DOHH2 (cell line): Measurements from ENCODE around the gene PEPD.

Experiments used
- H3F3A ChIP-seq: fragments of 200-600 bp; sonication (generic), shearing (Covaris generic); 2 replicates; pipeline ENCODE4 v1.6.0; 2016; ENCODE audit warnings: antibody characterized with exemption, mild to moderate bottlenecking; ENCODE audit not compliant: control insufficient read depth, insufficient read depth
- H3K27ac ChIP-seq: fragments of 200-600 bp; sonication (generic); 2 replicates; pipeline ENCODE4 v1.5.1; 2014; ENCODE audit warnings: low read depth, mild to moderate bottlenecking, low read length, moderate library complexity
- H3K27me3 ChIP-seq: fragments of 200-600 bp; sonication (generic); 2 replicates; pipeline ENCODE4 v1.6.1; 2014; ENCODE audit warnings: mild to moderate bottlenecking, low read length, mixed read lengths; ENCODE audit not compliant: control insufficient read depth
- H3K36me3 ChIP-seq: fragments of 200-600 bp; sonication (generic); 2 replicates; pipeline ENCODE4 v1.6.1; 2014; ENCODE audit warnings: mild to moderate bottlenecking, low read length, moderate library complexity, mixed read lengths; ENCODE audit not compliant: control insufficient read depth
- H3K4me1 ChIP-seq: fragments of 200-600 bp; sonication (generic); 2 replicates; pipeline ENCODE4 v1.6.1; 2014; ENCODE audit warnings: mild to moderate bottlenecking, low read length, mixed read lengths; ENCODE audit not compliant: control insufficient read depth
- H3K4me2 ChIP-seq: fragments of 200-600 bp; sonication (generic); 2 replicates; pipeline ENCODE4 v1.6.0; 2014; ENCODE audit warnings: mild to moderate bottlenecking, low read length, moderate library complexity
- H3K4me3 ChIP-seq: fragments of 200-600 bp; sonication (generic); 2 replicates; pipeline ENCODE4 v1.5.1; 2014; ENCODE audit warnings: mild to moderate bottlenecking, low read length, mixed read lengths
- H3K79me2 ChIP-seq: fragments of 200-600 bp; sonication (generic); 2 replicates; pipeline ENCODE4 v1.6.1; 2014; ENCODE audit warnings: mild to moderate bottlenecking, low read length, mixed read lengths; ENCODE audit not compliant: control insufficient read depth
- H3K9me2 ChIP-seq: fragments of 200-600 bp; sonication (generic); replicated peaks from 2 replicates; pipeline ENCODE4 v1.6.1; 2014; ENCODE audit warnings: mild to moderate bottlenecking, low read length, mixed read lengths; ENCODE audit not compliant: control insufficient read depth
- H3K9me3 ChIP-seq: fragments of 200-600 bp; sonication (generic); 2 replicates; pipeline ENCODE4 v1.6.1; 2014; ENCODE audit warnings: antibody characterized with exemption, low read length, mixed read lengths; ENCODE audit not compliant: control insufficient read depth, insufficient read depth
- H4K20me1 ChIP-seq: fragments of 200-600 bp; sonication (generic); 2 replicates; pipeline ENCODE4 v1.6.0; 2014; ENCODE audit warnings: low read depth, mild to moderate bottlenecking, antibody characterized with exemption, low read length, moderate library complexity; ENCODE audit not compliant: control insufficient read depth, insufficient read depth
- EZH2phosphoT487 ChIP-seq: fragments of 200-600 bp; sonication (generic); IDR thresholded peaks from 2 replicates; pipeline ENCODE4 v1.6.1; 2017; ENCODE audit warnings: borderline replicate concordance, mild to moderate bottlenecking, antibody characterized with exemption, low read length, moderate library complexity, mixed read lengths
- TF ChIP-seq, protein P1 (sequence below): fragments of 200-600 bp; sonication (generic); IDR thresholded peaks from one replicate; pipeline ENCODE4 v1.5.1; 2014; ENCODE audit warnings: antibody characterized with exemption, mild to moderate bottlenecking, low read depth, low read length; ENCODE audit not compliant: poor library complexity, severe bottlenecking

Gene PEPD

DNA sequence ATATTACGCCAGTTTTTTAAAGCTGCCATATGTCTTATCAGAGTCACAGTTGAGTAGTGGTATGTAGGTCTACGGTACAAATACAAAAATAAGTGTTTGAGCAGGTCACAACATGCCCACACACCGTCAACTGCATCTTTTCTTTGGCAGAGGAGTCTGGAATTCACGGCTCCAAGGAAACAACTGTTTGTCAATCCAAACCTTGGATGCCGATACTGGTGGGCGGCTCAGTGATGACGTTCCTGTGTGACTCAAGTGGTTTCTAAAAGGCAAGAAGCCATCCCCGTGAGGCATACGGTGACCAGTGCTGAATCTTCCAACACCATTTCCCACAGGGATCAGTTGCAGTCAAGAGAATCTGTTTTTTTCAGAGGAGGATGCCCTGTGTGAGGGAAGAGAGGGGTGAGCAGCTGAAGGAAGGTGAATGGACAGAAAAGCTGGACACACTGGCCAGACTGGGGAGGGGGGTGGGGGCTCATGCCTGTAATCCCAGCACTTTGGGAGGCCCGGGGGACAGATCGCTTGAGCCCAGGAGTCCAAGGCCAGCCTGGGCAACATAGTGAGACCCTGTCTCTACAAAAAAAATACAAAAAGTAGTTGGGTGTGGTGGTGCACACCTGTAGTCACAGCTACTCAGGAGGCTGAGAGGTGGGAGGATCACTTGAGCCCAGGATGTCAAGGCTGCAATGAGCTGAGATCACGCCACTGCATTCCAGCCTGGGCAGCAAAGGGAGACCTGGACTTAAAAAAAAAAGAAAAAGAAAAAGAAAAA, 170.9 kb downstream of the PEPD start:
- TF ChIP-seq EZH2phosphoT487 = no peak
- TF ChIP-seq, protein P1, sequence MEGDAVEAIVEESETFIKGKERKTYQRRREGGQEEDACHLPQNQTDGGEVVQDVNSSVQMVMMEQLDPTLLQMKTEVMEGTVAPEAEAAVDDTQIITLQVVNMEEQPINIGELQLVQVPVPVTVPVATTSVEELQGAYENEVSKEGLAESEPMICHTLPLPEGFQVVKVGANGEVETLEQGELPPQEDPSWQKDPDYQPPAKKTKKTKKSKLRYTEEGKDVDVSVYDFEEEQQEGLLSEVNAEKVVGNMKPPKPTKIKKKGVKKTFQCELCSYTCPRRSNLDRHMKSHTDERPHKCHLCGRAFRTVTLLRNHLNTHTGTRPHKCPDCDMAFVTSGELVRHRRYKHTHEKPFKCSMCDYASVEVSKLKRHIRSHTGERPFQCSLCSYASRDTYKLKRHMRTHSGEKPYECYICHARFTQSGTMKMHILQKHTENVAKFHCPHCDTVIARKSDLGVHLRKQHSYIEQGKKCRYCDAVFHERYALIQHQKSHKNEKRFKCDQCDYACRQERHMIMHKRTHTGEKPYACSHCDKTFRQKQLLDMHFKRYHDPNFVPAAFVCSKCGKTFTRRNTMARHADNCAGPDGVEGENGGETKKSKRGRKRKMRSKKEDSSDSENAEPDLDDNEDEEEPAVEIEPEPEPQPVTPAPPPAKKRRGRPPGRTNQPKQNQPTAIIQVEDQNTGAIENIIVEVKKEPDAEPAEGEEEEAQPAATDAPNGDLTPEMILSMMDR = no peak
- H3K79me2 ChIP-seq = no peaks in the 10 kb centered on the region
- no peaks in the 10 kb centered on the region for H3F3A ChIP-seq
- H3K4me2 ChIP-seq = no peak overlapping the region
- no peak overlapping the region for H3K27ac ChIP-seq
- no peaks in the 10 kb centered on the region for H3K4me1 ChIP-seq
- peaks cover 4% of the 10 kb centered on the region; the same call in 1 of the 2 replicates for H3K27me3 ChIP-seq
- H3K9me2 ChIP-seq = no peaks in the 10 kb centered on the region
- H3K4me3 ChIP-seq = no peak overlapping the region
- no peaks in the 10 kb centered on the region for H3K36me3 ChIP-seq
- no peaks in the 10 kb centered on the region for H4K20me1 ChIP-seq
- 0 out of 2 replicates have a peak, but pooled peaks cover 5% of the 10 kb centered on the region for H3K9me3 ChIP-seq

DNA sequence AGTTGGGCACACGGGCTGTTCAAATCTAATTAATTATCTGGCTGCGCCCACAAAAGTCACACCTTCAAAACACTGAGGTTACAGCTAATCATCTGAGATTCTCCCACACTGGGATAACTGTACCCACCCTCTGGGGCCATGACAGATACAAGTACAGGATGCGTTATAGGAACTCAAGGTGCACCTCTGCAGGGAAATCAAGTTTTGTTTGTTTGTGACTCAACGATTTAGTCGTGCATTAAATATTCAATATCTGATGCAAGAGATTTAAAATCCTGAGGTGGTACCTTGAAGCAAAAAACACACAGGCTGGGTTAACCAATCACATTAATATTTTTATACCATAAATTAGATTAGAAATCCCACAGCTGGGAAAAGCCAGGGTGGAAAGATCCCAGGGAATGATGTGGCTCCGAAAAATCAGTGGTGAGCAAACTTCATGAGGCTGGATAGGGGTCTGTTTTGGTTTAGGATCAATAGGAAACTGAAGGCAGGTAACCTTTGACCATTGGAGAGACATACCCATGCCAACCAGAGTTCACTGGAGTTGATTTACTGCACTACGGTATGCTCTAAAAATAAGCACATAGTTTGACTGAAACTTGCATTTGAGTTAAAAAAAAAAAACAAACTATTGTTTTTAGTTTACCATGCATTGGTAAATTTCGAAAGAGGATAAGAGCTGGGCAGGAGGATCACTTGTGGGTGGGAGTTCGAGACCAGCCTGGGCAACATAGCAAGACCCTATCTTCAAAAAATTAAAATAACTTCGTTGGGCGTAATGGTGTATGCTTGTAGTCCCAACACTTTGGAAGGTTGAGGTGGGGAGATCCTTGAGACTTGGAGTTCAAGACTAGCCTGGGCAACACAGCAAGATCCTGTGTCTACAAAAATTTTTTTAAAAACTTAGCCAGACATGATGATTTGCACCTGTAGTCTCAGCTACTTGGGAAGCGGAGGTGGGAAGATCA, 172.0 kb downstream of the PEPD start:
- Histone ChIP-seq H3F3A (no peaks in the 10 kb centered on the region), H3K4me2 (no peak overlapping the region), H3K9me2 (no peaks in the 10 kb centered on the region), H3K9me3 (no peaks in the 10 kb centered on the region), H4K20me1 (no peaks in the 10 kb centered on the region), H3K79me2 (no peaks in the 10 kb centered on the region), H3K27me3 (peaks cover 4% of the 10 kb centered on the region; the same call in 1 of the 2 replicates), H3K27ac (no peak overlapping the region), H3K4me3 (no peak overlapping the region), H3K4me1 (no peaks in the 10 kb centered on the region), H3K36me3 (no peaks in the 10 kb centered on the region)
- no peak for TF ChIP-seq EZH2phosphoT487
- TF ChIP-seq, protein P1 = no peak

DNA sequence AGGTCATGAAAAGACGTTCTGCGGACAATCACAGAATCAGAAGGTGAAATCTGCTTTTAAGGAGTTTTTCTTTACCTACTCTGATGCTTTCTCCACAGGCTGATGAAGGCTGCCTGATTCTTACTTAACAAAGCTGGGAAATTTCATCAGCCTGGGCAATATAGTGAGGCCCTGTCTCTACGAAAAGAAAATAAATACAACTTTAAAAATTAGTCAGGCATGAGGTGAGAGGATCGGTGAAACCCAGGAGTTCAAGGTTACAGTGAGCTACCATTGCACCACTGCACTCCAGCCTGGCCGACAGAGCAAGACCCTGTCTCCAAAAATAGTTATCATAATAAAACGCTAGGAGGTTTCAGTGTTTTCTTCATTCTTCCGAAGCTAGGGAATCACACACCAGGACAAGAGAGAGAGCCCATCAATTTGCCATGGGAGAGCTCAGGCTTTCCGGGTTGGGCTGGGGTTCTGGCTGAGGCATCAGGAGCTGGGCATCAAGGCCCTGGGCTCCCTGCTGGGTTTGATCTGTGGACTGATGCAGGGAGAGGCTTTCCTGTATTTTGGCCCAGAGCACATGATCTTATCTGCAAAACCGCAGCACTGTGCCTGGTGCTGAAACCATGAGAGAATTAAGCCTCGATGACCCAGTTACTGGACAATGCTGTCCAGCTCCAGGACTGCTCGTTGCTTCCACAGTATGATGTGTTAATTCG, 173.1 kb downstream of the PEPD start:
- H3K27me3 ChIP-seq = peaks cover 9% of the 10 kb centered on the region; the same call in 1 of the 2 replicates
- no peak for TF ChIP-seq EZH2phosphoT487
- TF ChIP-seq, protein P1 = no peak
- no peak overlapping the region for H3K4me3 ChIP-seq
- no peak overlapping the region for H3K27ac ChIP-seq
- no peak overlapping the region for H3K4me2 ChIP-seq
- no peaks in the 10 kb centered on the region for H3K79me2 ChIP-seq
- H3K36me3 ChIP-seq = no peaks in the 10 kb centered on the region
- H3K9me3 ChIP-seq = no peaks in the 10 kb centered on the region
- H3K9me2 ChIP-seq = no peaks in the 10 kb centered on the region
- no peaks in the 10 kb centered on the region for H3K4me1 ChIP-seq
- no peaks in the 10 kb centered on the region for H4K20me1 ChIP-seq
- H3F3A ChIP-seq = no peaks in the 10 kb centered on the region
